ENCODE results near the gene CHST10.

Gene CHST10

DNA sequence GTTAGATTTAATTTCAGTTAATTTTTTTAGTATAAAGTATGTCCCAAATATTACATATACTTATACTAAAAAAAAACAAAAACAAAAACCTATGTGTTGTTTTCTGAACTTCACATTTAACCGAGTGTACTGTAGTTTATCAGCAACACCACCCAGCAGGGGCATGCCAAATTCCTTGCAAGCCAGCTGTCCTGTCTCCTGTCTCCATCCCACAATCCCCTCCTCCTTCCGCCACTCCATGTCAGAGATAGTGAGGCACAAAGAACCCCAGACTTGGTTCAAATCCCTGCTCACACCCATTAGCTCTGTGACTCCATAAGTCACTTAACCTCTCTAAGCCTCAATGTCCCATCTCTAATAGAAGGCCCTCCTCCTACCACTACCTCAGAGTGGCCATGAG lies 9.4 kb downstream of the CHST10 start:
- H3K4me3 ChIP-seq (ENCODE audit: insufficient read length, low read depth): no peak overlapping the region
- peaks cover 19% of the 10 kb centered on the region for H3K4me1 ChIP-seq (ENCODE audit: insufficient read depth, insufficient read length)

DNA sequence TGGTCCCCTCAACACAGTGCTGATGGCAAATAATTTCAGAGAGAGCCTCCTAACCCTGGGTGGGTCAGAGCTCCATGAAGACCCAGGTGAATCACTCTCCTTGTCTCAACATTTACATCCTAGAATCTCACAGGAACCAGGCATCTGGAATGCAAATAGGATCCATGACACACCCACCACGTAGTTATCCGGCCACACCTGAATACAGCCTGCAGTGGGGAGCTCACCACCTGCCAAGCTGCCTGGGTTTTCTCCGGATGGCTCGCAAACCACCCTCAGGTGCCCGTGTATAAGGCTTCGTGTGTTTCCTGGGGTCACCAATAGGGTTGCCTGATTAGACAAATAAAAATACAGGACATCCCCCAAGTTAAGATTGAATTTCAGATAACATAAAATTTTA lies 9.9 kb downstream of the CHST10 start:
- H3K4me3 ChIP-seq (ENCODE audit: insufficient read length, low read depth): no peak overlapping the region
- H3K36me3 ChIP-seq (ENCODE audit: insufficient read depth, insufficient read length, low read length): peaks cover 62% of the 10 kb centered on the region
- no peak for DNase-seq (ENCODE audit: low read depth, low spot score)
- H3K9ac ChIP-seq (ENCODE audit: insufficient read length, low read depth): no peak overlapping the region
- no peaks in the 10 kb centered on the region for H3K27me3 ChIP-seq (ENCODE audit: insufficient read depth, insufficient read length)
- H3K9me3 ChIP-seq (ENCODE audit: insufficient read depth, low read length): no peaks in the 10 kb centered on the region
- H3K4me1 ChIP-seq (ENCODE audit: insufficient read depth, insufficient read length): peaks cover 19% of the 10 kb centered on the region
- TF ChIP-seq SUZ12 (IDR thresholded peaks at IDR 0.05; ENCODE audit: extremely low read depth, insufficient read depth, insufficient read length) (no peak), YY1 (IDR thresholded peaks at IDR 0.05; ENCODE audit: insufficient read depth, insufficient read length) (no peak), ZNF274 (IDR thresholded peaks at IDR 0.05; ENCODE audit: low read depth, low read length) (no peak)

More for the DNA sequence above, 9.4 kb downstream of the CHST10 start:
- Histone ChIP-seq H3K9me3 (ENCODE audit: insufficient read depth, low read length) (no peaks in the 10 kb centered on the region), H3K27me3 (ENCODE audit: insufficient read depth, insufficient read length) (no peaks in the 10 kb centered on the region), H3K9ac (ENCODE audit: insufficient read length, low read depth) (no peak overlapping the region), H3K36me3 (ENCODE audit: insufficient read depth, insufficient read length, low read length) (peaks cover 59% of the 10 kb centered on the region)
- no peak for TF ChIP-seq SUZ12 (IDR thresholded peaks at IDR 0.05; ENCODE audit: extremely low read depth, insufficient read depth, insufficient read length)
- TF ChIP-seq YY1 (IDR thresholded peaks at IDR 0.05; ENCODE audit: insufficient read depth, insufficient read length): no peak
- no peak for TF ChIP-seq ZNF274 (IDR thresholded peaks at IDR 0.05; ENCODE audit: low read depth, low read length)
- no peak for DNase-seq (ENCODE audit: low read depth, low spot score)

DNA sequence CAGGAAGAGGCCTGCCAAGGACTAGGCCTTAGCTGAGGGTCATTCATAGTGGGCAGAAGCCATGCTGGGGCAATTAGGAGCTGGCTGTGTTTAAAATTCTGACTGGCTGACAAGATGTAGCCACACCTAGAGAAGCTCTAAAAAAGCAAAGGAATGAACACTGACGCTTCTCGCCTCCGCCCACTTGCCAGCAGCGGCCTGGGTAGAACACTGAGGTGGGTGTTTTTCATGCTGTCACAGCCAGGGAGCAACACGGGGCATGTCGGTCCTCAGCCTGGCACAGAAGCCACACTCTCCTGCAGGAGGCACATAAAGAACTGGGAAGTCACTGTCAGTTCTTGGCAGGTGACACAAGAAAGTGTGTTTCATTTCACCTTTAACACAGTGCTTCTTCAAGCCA lies 10.4 kb downstream of the CHST10 start:
- TF ChIP-seq SUZ12 (IDR thresholded peaks at IDR 0.05; ENCODE audit: extremely low read depth, insufficient read depth, insufficient read length) (no peak), ZNF274 (IDR thresholded peaks at IDR 0.05; ENCODE audit: low read depth, low read length) (no peak), YY1 (IDR thresholded peaks at IDR 0.05; ENCODE audit: insufficient read depth, insufficient read length) (no peak)
- Histone ChIP-seq H3K4me3 (ENCODE audit: insufficient read length, low read depth) (no peak overlapping the region), H3K9me3 (ENCODE audit: insufficient read depth, low read length) (no peaks in the 10 kb centered on the region), H3K27me3 (ENCODE audit: insufficient read depth, insufficient read length) (no peaks in the 10 kb centered on the region), H3K9ac (ENCODE audit: insufficient read length, low read depth) (no peak overlapping the region), H3K36me3 (ENCODE audit: insufficient read depth, insufficient read length, low read length) (peaks cover 65% of the 10 kb centered on the region), H3K4me1 (ENCODE audit: insufficient read depth, insufficient read length) (peaks cover 16% of the 10 kb centered on the region)
- DNase-seq (ENCODE audit: low read depth, low spot score): no peak

DNA sequence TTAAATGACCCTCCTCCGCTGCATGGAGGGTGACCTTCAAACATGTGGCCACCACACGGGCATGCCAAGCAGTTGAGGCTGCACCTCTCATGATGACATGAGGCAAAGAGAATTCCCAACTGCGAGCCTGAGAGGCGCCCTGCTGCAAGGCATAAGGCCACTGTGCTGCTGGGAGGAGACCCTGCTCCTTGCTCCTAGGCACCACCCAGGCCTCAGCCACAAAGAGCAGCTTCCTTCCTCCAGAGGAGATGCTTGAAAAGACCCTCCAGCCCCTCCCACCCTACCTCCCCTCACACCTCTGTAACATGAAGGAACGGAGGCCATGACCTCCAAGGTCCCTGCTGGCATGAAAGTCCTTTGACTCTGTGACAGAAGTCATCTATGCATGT lies 11.4 kb downstream of the CHST10 start:
- Histone ChIP-seq H3K36me3 (ENCODE audit: insufficient read depth, insufficient read length, low read length) (peaks cover 67% of the 10 kb centered on the region), H3K4me3 (ENCODE audit: insufficient read length, low read depth) (no peak overlapping the region), H3K9me3 (ENCODE audit: insufficient read depth, low read length) (no peaks in the 10 kb centered on the region), H3K9ac (ENCODE audit: insufficient read length, low read depth) (no peak overlapping the region), H3K4me1 (ENCODE audit: insufficient read depth, insufficient read length) (peaks cover 10% of the 10 kb centered on the region), H3K27me3 (ENCODE audit: insufficient read depth, insufficient read length) (no peaks in the 10 kb centered on the region)
- no peak for DNase-seq (ENCODE audit: low read depth, low spot score)
- TF ChIP-seq YY1 (IDR thresholded peaks at IDR 0.05; ENCODE audit: insufficient read depth, insufficient read length): no peak
- no peak for TF ChIP-seq ZNF274 (IDR thresholded peaks at IDR 0.05; ENCODE audit: low read depth, low read length)
- no peak for TF ChIP-seq SUZ12 (IDR thresholded peaks at IDR 0.05; ENCODE audit: extremely low read depth, insufficient read depth, insufficient read length)

DNA sequence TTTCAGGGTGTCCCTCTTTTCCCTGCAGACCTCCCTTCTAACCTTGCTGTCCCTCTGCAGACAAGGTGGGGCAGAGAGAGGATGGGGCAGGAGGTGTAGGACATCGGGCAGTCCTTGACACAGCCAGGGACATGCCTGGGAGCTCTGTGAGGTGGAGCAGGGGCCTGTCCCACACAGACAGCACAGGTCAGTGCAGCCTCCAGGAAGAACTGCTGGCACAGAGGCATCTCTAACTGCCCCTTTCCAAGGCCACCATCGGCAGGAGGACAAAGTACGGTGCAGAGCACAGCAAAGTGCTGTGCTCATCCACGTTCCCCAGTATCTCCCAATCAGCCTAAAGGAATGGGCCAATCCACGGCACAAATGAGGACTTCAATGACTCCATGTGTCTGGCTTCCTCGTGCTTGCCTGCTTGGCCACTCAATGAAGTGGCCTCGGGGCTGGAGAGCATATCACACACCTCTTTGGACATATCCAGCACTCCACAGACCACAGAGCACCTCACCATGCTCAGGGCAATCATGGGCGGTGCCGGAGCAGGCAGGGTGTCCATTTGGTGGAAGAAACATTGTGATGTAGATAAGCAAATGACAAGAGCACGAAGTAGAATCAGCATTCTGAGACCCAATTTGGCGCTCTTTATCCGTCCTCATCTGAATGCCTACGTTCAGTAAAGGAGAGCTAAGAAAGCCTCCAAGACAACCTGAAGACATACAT lies 11.9 kb downstream of the CHST10 start:
- Histone ChIP-seq H3K36me3 (ENCODE audit: insufficient read depth, insufficient read length, low read length) (peaks cover 71% of the 10 kb centered on the region), H3K27me3 (ENCODE audit: insufficient read depth, insufficient read length) (no peaks in the 10 kb centered on the region), H3K9me3 (ENCODE audit: insufficient read depth, low read length) (no peaks in the 10 kb centered on the region), H3K9ac (ENCODE audit: insufficient read length, low read depth) (no peak overlapping the region), H3K4me1 (ENCODE audit: insufficient read depth, insufficient read length) (peaks cover 10% of the 10 kb centered on the region), H3K4me3 (ENCODE audit: insufficient read length, low read depth) (no peak overlapping the region)
- TF ChIP-seq ZNF274 (IDR thresholded peaks at IDR 0.05; ENCODE audit: low read depth, low read length) (no peak), SUZ12 (IDR thresholded peaks at IDR 0.05; ENCODE audit: extremely low read depth, insufficient read depth, insufficient read length) (no peak), YY1 (IDR thresholded peaks at IDR 0.05; ENCODE audit: insufficient read depth, insufficient read length) (no peak)
- DNase-seq (ENCODE audit: low read depth, low spot score): no peak

DNA sequence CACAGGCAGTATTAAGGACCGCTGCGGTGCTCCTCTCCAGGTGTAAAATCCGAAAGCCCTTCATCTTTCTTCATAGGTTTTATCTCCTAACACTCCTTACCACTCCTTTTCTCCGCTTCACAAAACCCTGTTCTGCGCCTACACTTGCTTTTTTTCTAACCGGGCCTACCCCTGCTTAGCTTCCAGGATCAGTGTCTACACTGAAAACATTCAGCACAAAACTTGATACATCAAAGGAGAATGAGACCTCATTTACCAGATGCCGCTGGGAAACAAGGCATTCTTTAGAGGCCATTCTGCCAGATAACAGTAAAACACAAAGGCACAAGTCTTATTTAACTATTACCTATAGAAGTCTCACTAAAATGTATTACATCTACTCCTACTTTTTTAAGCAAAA lies 13.1 kb downstream of the CHST10 start:
- H3K9ac ChIP-seq (ENCODE audit: insufficient read length, low read depth): no peak overlapping the region
- no peaks in the 10 kb centered on the region for H3K27me3 ChIP-seq (ENCODE audit: insufficient read depth, insufficient read length)
- no peaks in the 10 kb centered on the region for H3K9me3 ChIP-seq (ENCODE audit: insufficient read depth, low read length)
- peaks cover 2% of the 10 kb centered on the region for H3K4me1 ChIP-seq (ENCODE audit: insufficient read depth, insufficient read length)
- peaks cover 77% of the 10 kb centered on the region for H3K36me3 ChIP-seq (ENCODE audit: insufficient read depth, insufficient read length, low read length)
- H3K4me3 ChIP-seq (ENCODE audit: insufficient read length, low read depth): no peak overlapping the region
- DNase-seq (ENCODE audit: low read depth, low spot score): no peak
- TF ChIP-seq ZNF274 (IDR thresholded peaks at IDR 0.05; ENCODE audit: low read depth, low read length): no peak
- no peak for TF ChIP-seq YY1 (IDR thresholded peaks at IDR 0.05; ENCODE audit: insufficient read depth, insufficient read length)
- no peak for TF ChIP-seq SUZ12 (IDR thresholded peaks at IDR 0.05; ENCODE audit: extremely low read depth, insufficient read depth, insufficient read length)

DNA sequence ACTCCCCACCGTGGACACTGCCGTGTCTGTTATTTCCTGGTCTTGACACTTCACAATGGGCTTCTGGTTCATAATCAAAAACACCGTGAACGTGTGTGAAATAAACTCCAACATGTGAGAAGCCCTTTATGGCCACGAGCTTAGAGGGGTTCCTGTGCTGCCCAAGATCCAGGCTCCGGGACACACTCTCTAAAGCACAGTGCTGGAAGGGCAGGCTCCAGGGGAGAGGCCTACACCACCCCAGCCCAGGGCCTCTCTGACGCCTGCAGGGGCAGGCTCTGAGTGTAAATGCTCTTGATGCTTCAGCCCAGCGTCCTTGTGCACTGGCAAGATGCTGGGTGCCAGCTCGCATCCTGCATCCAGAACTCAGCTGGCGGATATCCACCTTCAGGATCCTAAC lies 13.7 kb downstream of the CHST10 start:
- Histone ChIP-seq H3K4me1 (ENCODE audit: insufficient read depth, insufficient read length) (no peaks in the 10 kb centered on the region), H3K36me3 (ENCODE audit: insufficient read depth, insufficient read length, low read length) (peaks cover 77% of the 10 kb centered on the region), H3K4me3 (ENCODE audit: insufficient read length, low read depth) (no peak overlapping the region), H3K27me3 (ENCODE audit: insufficient read depth, insufficient read length) (no peaks in the 10 kb centered on the region), H3K9ac (ENCODE audit: insufficient read length, low read depth) (no peak overlapping the region), H3K9me3 (ENCODE audit: insufficient read depth, low read length) (no peaks in the 10 kb centered on the region)
- TF ChIP-seq ZNF274 (IDR thresholded peaks at IDR 0.05; ENCODE audit: low read depth, low read length) (no peak), YY1 (IDR thresholded peaks at IDR 0.05; ENCODE audit: insufficient read depth, insufficient read length) (no peak), SUZ12 (IDR thresholded peaks at IDR 0.05; ENCODE audit: extremely low read depth, insufficient read depth, insufficient read length) (no peak)
- DNase-seq (ENCODE audit: low read depth, low spot score): no peak
